Liver (tissue), 9 donors: Measurements from ENCODE around the gene PLB1. TPM values are rescaled to one million over a fixed set of nuclear protein-coding genes. Genes with fewer than 3 reads are reported as not detected.

Experiments used
- DNase-seq: peaks from one replicate; pipeline ENCODE4 v3.0.0-alpha.2; 2017; ENCODE audit warnings: low spot score
- H3K27ac ChIP-seq, 2 donors: one replicate each; pipeline ENCODE4 v1.7.0; 2013; ENCODE audit warnings: inconsistent platforms in 2 of 2, low read length in 2 of 2, control low read depth in 1 of 2, low read depth in 1 of 2, mild to moderate bottlenecking in 1 of 2
- H3K27me3 ChIP-seq, 4 donors: one replicate each; pipeline versions ENCODE4 v1.6.1 to v1.7.0; 2013; ENCODE audit warnings: low read length in 3 of 4, inconsistent platforms in 1 of 4, mild to moderate bottlenecking in 1 of 4, moderate library complexity in 1 of 4; ENCODE audit not compliant: control insufficient read depth in 4 of 4, insufficient read depth in 4 of 4
- H3K36me3 ChIP-seq, 4 donors: one replicate each; pipeline versions ENCODE4 v1.6.1 to v1.7.0; 2013; ENCODE audit warnings: low read length in 3 of 4, mild to moderate bottlenecking in 3 of 4, low read depth in 1 of 4, moderate library complexity in 1 of 4; ENCODE audit not compliant: control insufficient read depth in 4 of 4, insufficient read depth in 3 of 4
- H3K4me1 ChIP-seq, 4 donors: one replicate each; pipeline versions ENCODE4 v1.6.1 to v1.7.0; 2013; ENCODE audit warnings: low read length in 3 of 4, mild to moderate bottlenecking in 3 of 4, moderate library complexity in 1 of 4; ENCODE audit not compliant: control insufficient read depth in 4 of 4, insufficient read depth in 4 of 4
- H3K4me3 ChIP-seq, 3 donors: one replicate each; pipeline versions ENCODE4 v1.6.1 to v1.7.0; 2013; ENCODE audit warnings: low read length in 3 of 3, control low read depth in 1 of 3, low read depth in 1 of 3, mild to moderate bottlenecking in 1 of 3
- H3K9ac ChIP-seq, 2 donors: one replicate each; pipeline ENCODE4 v1.7.0; 2013; ENCODE audit warnings: low read length in 2 of 2, mild to moderate bottlenecking in 2 of 2, moderate library complexity in 2 of 2, control low read depth in 1 of 2, low read depth in 1 of 2
- H3K9me3 ChIP-seq, 4 donors: one replicate each; pipeline versions ENCODE4 v1.6.1 to v1.7.0; 2013; ENCODE audit warnings: low read length in 3 of 4; ENCODE audit not compliant: control insufficient read depth in 4 of 4
- CTCF ChIP-seq: fragments of 150-350 bp; IDR thresholded peaks from 2 replicates; pipeline ENCODE4 v1.5.1; 2017; ENCODE audit warnings: improper control_type of control experiment, low read depth, low read length; ENCODE audit not compliant: missing input control
- EGR1 ChIP-seq, 2 donors: IDR thresholded peaks; 2 replicates each; pipeline ENCODE4 v1.6.1; 2016 to 2018; ENCODE audit warnings: antibody characterized with exemption in 2 of 2, low read depth in 2 of 2
- FOXA1 ChIP-seq: IDR thresholded peaks from 2 replicates; pipeline ENCODE4 v1.6.1; 2016; ENCODE audit warnings: antibody characterized with exemption
- FOXA2 ChIP-seq: IDR thresholded peaks from 2 replicates; pipeline ENCODE4 v1.6.1; 2016; ENCODE audit warnings: antibody characterized with exemption
- GABPA ChIP-seq, 2 donors: IDR thresholded peaks in 1 of 2; conservative IDR thresholded peaks in 1 of 2; 2 replicates each; pipeline ENCODE4 v1.6.1; 2016; ENCODE audit warnings: antibody characterized with exemption in 2 of 2, mild to moderate bottlenecking in 1 of 2, moderate library complexity in 1 of 2
- HNF4A ChIP-seq, 2 donors: conservative IDR thresholded peaks; 2 replicates each; pipeline ENCODE4 v1.6.1; 2016; ENCODE audit warnings: antibody characterized with exemption in 2 of 2, mild to moderate bottlenecking in 2 of 2
- HNF4G ChIP-seq: IDR thresholded peaks from 2 replicates; pipeline ENCODE4 v1.6.1; 2016; ENCODE audit warnings: antibody characterized with exemption
- JUND ChIP-seq, 2 donors: IDR thresholded peaks; 2 replicates each; pipeline ENCODE4 v1.6.1; 2016; ENCODE audit warnings: antibody characterized with exemption in 2 of 2
- NR2F2 ChIP-seq: IDR thresholded peaks from 2 replicates; pipeline ENCODE4 v1.6.1; 2016; ENCODE audit warnings: antibody characterized with exemption
- RAD21 ChIP-seq, 2 donors: IDR thresholded peaks; 2 replicates each; pipeline ENCODE4 v1.6.1; 2016; ENCODE audit warnings: antibody characterized with exemption in 2 of 2, mild to moderate bottlenecking in 2 of 2
- RXRA ChIP-seq, 2 donors: IDR thresholded peaks; 2 replicates each; pipeline ENCODE4 v1.6.1; 2017 to 2018; ENCODE audit warnings: antibody characterized with exemption in 2 of 2, mild to moderate bottlenecking in 1 of 2
- SP1 ChIP-seq: IDR thresholded peaks from 2 replicates; pipeline ENCODE4 v1.6.1; 2018; ENCODE audit warnings: antibody characterized with exemption, mild to moderate bottlenecking
- TAF1 ChIP-seq: conservative IDR thresholded peaks from 2 replicates; pipeline ENCODE4 v1.6.1; 2016; ENCODE audit warnings: antibody characterized with exemption, mild to moderate bottlenecking
- YY1 ChIP-seq: IDR thresholded peaks from 2 replicates; pipeline ENCODE4 v1.6.1; 2016; ENCODE audit warnings: antibody characterized with exemption, mild to moderate bottlenecking
- ZBTB33 ChIP-seq: IDR thresholded peaks from 2 replicates; pipeline ENCODE4 v1.6.1; 2016; ENCODE audit warnings: antibody characterized with exemption
- WGBS: extraction: QIAGEN DNeasy Blood & Tissue Kit; methylation state at CpG from one replicate; pipeline ENCODE4 v1.1.7; 2013; 5-methylcytosine and 5-hydroxymethylcytosine counted together
- polyA plus RNA-seq, 2 donors: library from polyadenylated mRNA; stranded (reverse) in 1 of 2; unstranded in 1 of 2; fragments of 200-250 nt in 1 of 2; fragments of >200 nt in 1 of 2; fragmentation: Nextera tagmentation in 1 of 2; extraction: Ambion mirVana in 1 of 2; gene quantifications; one replicate each; pipeline versions ENCODE4 v1.2.1 to v1.2.3, GENCODE V29; 2013 to 2015
- total RNA-seq, 2 donors: library from RNA; depleted of rRNA; stranded (reverse); fragments of >200 nt; gene quantifications; one replicate each; pipeline ENCODE4 v1.2.3, GENCODE V29; 2014
- TF ChIP-seq, protein P1 (sequence below): IDR thresholded peaks from 2 replicates; pipeline ENCODE4 v1.6.1; 2016; ENCODE audit warnings: antibody characterized with exemption, mild to moderate bottlenecking
- TF ChIP-seq, protein P2 (sequence below): IDR thresholded peaks from 2 replicates; pipeline ENCODE4 v1.6.1; 2016; ENCODE audit warnings: antibody characterized with exemption
- TF ChIP-seq, protein P3 (sequence below): IDR thresholded peaks from 2 replicates; pipeline ENCODE4 v1.6.1; 2016; ENCODE audit warnings: antibody characterized with exemption
- donor health status: healthy.
- donor health status: healthy.
- donor health status: healthy.
- donor health status: healthy.
- donor health status: healthy.

The PLB1 gene
- total and polyA plus RNA-seq, 4 donors, result 0.58 to 4.5 (median 1.6) TPM

- TF ChIP-seq RXRA (IDR thresholded peaks at IDR 0.05) (peak; percentile 86 to 87), YY1 (peak; percentile 19), NR2F2 (no peak)
Observed at GRCh38 chr2:28631514-28632206, 135.8 kb downstream of the PLB1 start (continued).

GRCh38 chr2:28632791-28633190 is 136.9 kb downstream of the PLB1 start:
- H3K9ac ChIP-seq, result no peak overlapping the region
- no peak for DNase-seq
- no peak overlapping the region for H3K4me3 ChIP-seq
- H3K4me1 ChIP-seq, result peaks cover 6 to 39% (median 32%) of the 10 kb centered on the region in 4 donors
- H3K27ac ChIP-seq, result no peak overlapping the region
- TF ChIP-seq, protein P1, sequence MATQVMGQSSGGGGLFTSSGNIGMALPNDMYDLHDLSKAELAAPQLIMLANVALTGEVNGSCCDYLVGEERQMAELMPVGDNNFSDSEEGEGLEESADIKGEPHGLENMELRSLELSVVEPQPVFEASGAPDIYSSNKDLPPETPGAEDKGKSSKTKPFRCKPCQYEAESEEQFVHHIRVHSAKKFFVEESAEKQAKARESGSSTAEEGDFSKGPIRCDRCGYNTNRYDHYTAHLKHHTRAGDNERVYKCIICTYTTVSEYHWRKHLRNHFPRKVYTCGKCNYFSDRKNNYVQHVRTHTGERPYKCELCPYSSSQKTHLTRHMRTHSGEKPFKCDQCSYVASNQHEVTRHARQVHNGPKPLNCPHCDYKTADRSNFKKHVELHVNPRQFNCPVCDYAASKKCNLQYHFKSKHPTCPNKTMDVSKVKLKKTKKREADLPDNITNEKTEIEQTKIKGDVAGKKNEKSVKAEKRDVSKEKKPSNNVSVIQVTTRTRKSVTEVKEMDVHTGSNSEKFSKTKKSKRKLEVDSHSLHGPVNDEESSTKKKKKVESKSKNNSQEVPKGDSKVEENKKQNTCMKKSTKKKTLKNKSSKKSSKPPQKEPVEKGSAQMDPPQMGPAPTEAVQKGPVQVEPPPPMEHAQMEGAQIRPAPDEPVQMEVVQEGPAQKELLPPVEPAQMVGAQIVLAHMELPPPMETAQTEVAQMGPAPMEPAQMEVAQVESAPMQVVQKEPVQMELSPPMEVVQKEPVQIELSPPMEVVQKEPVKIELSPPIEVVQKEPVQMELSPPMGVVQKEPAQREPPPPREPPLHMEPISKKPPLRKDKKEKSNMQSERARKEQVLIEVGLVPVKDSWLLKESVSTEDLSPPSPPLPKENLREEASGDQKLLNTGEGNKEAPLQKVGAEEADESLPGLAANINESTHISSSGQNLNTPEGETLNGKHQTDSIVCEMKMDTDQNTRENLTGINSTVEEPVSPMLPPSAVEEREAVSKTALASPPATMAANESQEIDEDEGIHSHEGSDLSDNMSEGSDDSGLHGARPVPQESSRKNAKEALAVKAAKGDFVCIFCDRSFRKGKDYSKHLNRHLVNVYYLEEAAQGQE, result no peak
- TF ChIP-seq EGR1 (IDR thresholded peaks at IDR 0.05; ENCODE audit: low read depth in 2 of 2) (no peak), RXRA (IDR thresholded peaks at IDR 0.05) (no peak), FOXA2 (no peak), RAD21 (IDR thresholded peaks at IDR 0.05) (no peak), HNF4A (conservative IDR thresholded peaks at IDR 0.05) (no peak), GABPA (IDR thresholded peaks at IDR 0.05 in 1 of 2, conservative IDR thresholded peaks at IDR 0.05 in 1 of 2) (no peak), ZBTB33 (no peak), SP1 (no peak), TAF1 (no peak), JUND (IDR thresholded peaks at IDR 0.05) (no peak), NR2F2 (no peak), FOXA1 (no peak)
- TF ChIP-seq, protein P2, sequence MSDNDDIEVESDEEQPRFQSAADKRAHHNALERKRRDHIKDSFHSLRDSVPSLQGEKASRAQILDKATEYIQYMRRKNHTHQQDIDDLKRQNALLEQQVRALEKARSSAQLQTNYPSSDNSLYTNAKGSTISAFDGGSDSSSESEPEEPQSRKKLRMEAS, result no peak
- H3K9me3 ChIP-seq, result no peaks in the 10 kb centered on the region
- 96% methylated on average over 6 of the region's 6 CpGs for WGBS
- H3K27me3 ChIP-seq, result no peaks in the 10 kb centered on the region
- H3K36me3 ChIP-seq, result no peaks in the 10 kb centered on the region

GRCh38 chr2:28633204-28633603 is 137.3 kb downstream of the PLB1 start:
- Histone ChIP-seq H3K9me3 (no peaks in the 10 kb centered on the region), H3K27me3 (no peaks in the 10 kb centered on the region), H3K4me1 (peaks cover 6 to 39% (median 32%) of the 10 kb centered on the region in 4 donors), H3K4me3 (no peak overlapping the region), H3K9ac (no peak overlapping the region), H3K27ac (no peak overlapping the region), H3K36me3 (no peaks in the 10 kb centered on the region)
- 84% methylated on average over 7 of the region's 7 CpGs for WGBS
- DNase-seq, result no peak
- TF ChIP-seq, protein P1, result no peak
- TF ChIP-seq CTCF (no peak), RAD21 (IDR thresholded peaks at IDR 0.05) (no peak), EGR1 (IDR thresholded peaks at IDR 0.05; ENCODE audit: low read depth in 2 of 2) (no peak), FOXA1 (no peak), YY1 (no peak), SP1 (no peak), HNF4G (no peak), GABPA (IDR thresholded peaks at IDR 0.05 in 1 of 2, conservative IDR thresholded peaks at IDR 0.05 in 1 of 2) (no peak)
- TF ChIP-seq, protein P3, sequence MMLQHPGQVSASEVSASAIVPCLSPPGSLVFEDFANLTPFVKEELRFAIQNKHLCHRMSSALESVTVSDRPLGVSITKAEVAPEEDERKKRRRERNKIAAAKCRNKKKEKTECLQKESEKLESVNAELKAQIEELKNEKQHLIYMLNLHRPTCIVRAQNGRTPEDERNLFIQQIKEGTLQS, result no peak
